ENCODE measurements around the gene DCAF7.

- TF ChIP-seq CTCF (IDR thresholded peaks at IDR 0.05) (no peak), POLR2A (IDR thresholded peaks at IDR 0.05) (no peak)
Observed at GRCh38 chr17:63505341-63505740, 44.9 kb upstream of the DCAF7 start.

All from heart left ventricle (tissue), 13 donors.